HG02623 (cell line): ENCODE data around the gene POMGNT1.

Experiments used
- ATAC-seq: cut with Tn5 transposase; IDR thresholded peaks from one replicate; pipeline ENCODE4 v1.9.1; 2021; ENCODE audit warnings: moderate library complexity; ENCODE audit not compliant: unreplicated experiment

POMGNT1 gene

GRCh38 chr1:46183926-46184557, 14.2 kb downstream of the POMGNT1 start:
- no peak for ATAC-seq

GRCh38 chr1:46183079-46183847, 15.0 kb downstream of the POMGNT1 start:
- no peak for ATAC-seq

GRCh38 chr1:46181343-46182260, 16.6 kb downstream of the POMGNT1 start:
- ATAC-seq, result no peak

GRCh38 chr1:46180082-46180616, 18.1 kb downstream of the POMGNT1 start:
- ATAC-seq, result no peak

GRCh38 chr1:46179138-46180081, 18.8 kb downstream of the POMGNT1 start:
- ATAC-seq, result peak; percentile 58

GRCh38 chr1:46176211-46176865, 21.9 kb downstream of the POMGNT1 start, which contains the start of gene P3R3URF:
Gene P3R3URF, minus strand, starts transcription at chr1:46176488. Its CDS starts 17 bp downstream, at chr1:46176471.
- no peak for ATAC-seq

- no peak for ATAC-seq
These were observed 23.0 kb downstream of the POMGNT1 start for GRCh38 chr1:46175243-46175642.

- no peak for ATAC-seq
These were observed 23.6 kb downstream of the POMGNT1 start, which contains the start of gene TSPAN1 for GRCh38 chr1:46174448-46175231. Gene TSPAN1, plus strand, starts transcription at chr1:46175087. Its CDS starts 6,021 bp downstream, at chr1:46181108.

GRCh38 chr1:46173361-46173856, 24.8 kb downstream of the POMGNT1 start:
- no peak for ATAC-seq

- no peak for ATAC-seq
These were observed 25.9 kb downstream of the POMGNT1 start for GRCh38 chr1:46172321-46172720.

GRCh38 chr1:46171871-46172270, 26.4 kb downstream of the POMGNT1 start:
- ATAC-seq, result no peak

GRCh38 chr1:46171351-46171750, 26.9 kb downstream of the POMGNT1 start:
- ATAC-seq, result no peak

GRCh38 chr1:46169811-46170454, 28.3 kb downstream of the POMGNT1 start:
- no peak for ATAC-seq

- ATAC-seq, result no peak
These were observed 29.8 kb downstream of the POMGNT1 start for GRCh38 chr1:46168477-46168876.

GRCh38 chr1:46166521-46167462, 31.4 kb downstream of the POMGNT1 start:
- ATAC-seq, result no peak

GRCh38 chr1:46160212-46160611, 38.0 kb downstream of the POMGNT1 start:
- ATAC-seq, result no peak

- no peak for ATAC-seq
These were observed 38.7 kb downstream of the POMGNT1 start for GRCh38 chr1:46159516-46159915.
